ENCODE results near the gene LRCH4. TPM values are rescaled to one million over a fixed set of nuclear protein-coding genes. Genes with fewer than 3 reads are reported as not detected.

The LRCH4 gene
- total and polyA plus RNA-seq, 2 of the 13 experiments (the other 11 are each of a cell fraction or from before 2014, with no cell fraction given), result 7.0 to 9.3 TPM

- TF ChIP-seq TEAD3 (CRISPR knock-in tag; optimal IDR thresholded peaks at IDR 0.05; ENCODE audit: borderline replicate concordance), result peak; percentile 27
- TF ChIP-seq NFIB (CRISPR knock-in tag; IDR thresholded peaks at IDR 0.05; ENCODE audit: borderline replicate concordance), result no peak
- TF ChIP-seq ZFP82 (CRISPR knock-in tag; IDR thresholded peaks at IDR 0.05; ENCODE audit: borderline replicate concordance), result no peak
- TF ChIP-seq ZNF512B (CRISPR knock-in tag; IDR thresholded peaks at IDR 0.05; ENCODE audit: borderline replicate concordance), result no peak
- no peak for TF ChIP-seq ZSCAN29 (CRISPR knock-in tag; conservative IDR thresholded peaks at IDR 0.05)
- 0 out of 2 replicates have a peak, but pooled peaks have one; percentile 31 for TF ChIP-seq SNAPC2 (CRISPR knock-in tag; IDR thresholded peaks at IDR 0.05)
- TF ChIP-seq BORCS8-MEF2B (CRISPR knock-in tag; IDR thresholded peaks at IDR 0.05), result peak; percentile 62
- TF ChIP-seq ZSCAN25 (CRISPR knock-in tag; IDR thresholded peaks at IDR 0.05), result 0 out of 2 replicates have a peak, but pooled peaks have one; percentile 33
- no peak for TF ChIP-seq MBNL3 (CRISPR knock-in tag; conservative IDR thresholded peaks at IDR 0.05)
- TF ChIP-seq NFKBIZ (CRISPR knock-in tag; IDR thresholded peaks at IDR 0.05), result no peak
- TF ChIP-seq TIGD3 (CRISPR knock-in tag; IDR thresholded peaks at IDR 0.05; ENCODE audit: borderline replicate concordance), result no peak
- no peak for TF ChIP-seq SMAD9 (CRISPR knock-in tag; IDR thresholded peaks at IDR 0.05)
- TF ChIP-seq ZNF605 (CRISPR knock-in tag; IDR thresholded peaks at IDR 0.05), result peak; percentile 30; the same call in 1 of the 2 replicates
- TF ChIP-seq TARDBP (CRISPR knock-in tag; IDR thresholded peaks at IDR 0.05), result 0 out of 2 replicates have a peak, but pooled peaks have one; percentile 18
- TF ChIP-seq CENPX (CRISPR knock-in tag; IDR thresholded peaks at IDR 0.05), result no peak
- no peak for TF ChIP-seq ZNF33A (CRISPR knock-in tag; IDR thresholded peaks at IDR 0.05; ENCODE audit: borderline replicate concordance)
- no peak for TF ChIP-seq TCF7L2 (IDR thresholded peaks at IDR 0.05; ENCODE audit: low read depth, low read length)
- no peak for TF ChIP-seq ELF4 (CRISPR knock-in tag; IDR thresholded peaks at IDR 0.05; ENCODE audit: borderline replicate concordance)
- TF ChIP-seq SNRNP70 (IDR thresholded peaks at IDR 0.05; ENCODE audit: low read depth, low read length), result no peak
- 0 out of 2 replicates have a peak, but pooled peaks have one; percentile 35 for TF ChIP-seq ZBTB10 (CRISPR knock-in tag; IDR thresholded peaks at IDR 0.05; ENCODE audit: borderline replicate concordance)
- 0 out of 2 replicates have a peak, but pooled peaks have one; percentile 21 for TF ChIP-seq ZFP37 (CRISPR knock-in tag; IDR thresholded peaks at IDR 0.05; ENCODE audit: borderline replicate concordance)
- peak; percentile 81 for TF ChIP-seq AKAP8 (CRISPR knock-in tag; IDR thresholded peaks at IDR 0.05)
- peak; percentile 96 for TF ChIP-seq AGO2 (optimal IDR thresholded peaks at IDR 0.05; ENCODE audit: low read depth, low read length)
These were observed 22.0 kb downstream of the LRCH4 start (continued) for GRCh38 chr7:100563809-100564400.

All from HepG2 (cell line).